GF-D8 (cell line): ENCODE data around the gene AJM1.
"Not testable (repeated sequence)": the region's sequence is repeated elsewhere in the genome, so short reads cannot be mapped to it uniquely, and the experiment has no call there.

Experiments used
- DNase-seq: peaks from one replicate; lab custom pipeline; 2025; lab: John Stamatoyannopoulos, UW

AJM1 gene

DNA sequence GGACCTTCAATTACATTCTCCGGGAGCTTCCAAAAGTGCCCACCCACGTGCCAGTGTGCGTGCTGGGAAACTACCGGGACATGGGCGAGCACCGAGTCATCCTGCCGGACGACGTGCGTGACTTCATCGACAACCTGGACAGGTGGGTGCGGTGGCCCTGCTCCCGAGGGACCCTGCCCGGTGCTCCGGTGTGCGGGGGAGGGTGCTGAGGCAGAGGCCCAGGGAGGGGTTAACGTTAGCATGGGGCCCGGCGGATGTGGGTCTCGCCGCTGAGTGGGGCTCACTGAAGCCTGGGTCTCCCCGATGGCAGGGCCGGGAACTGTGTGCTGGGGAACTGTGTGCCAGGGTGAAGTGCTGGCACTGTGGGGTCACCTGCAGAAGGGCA is 10.6 kb upstream of the AJM1 start:
- DNase-seq = no peak

DNA sequence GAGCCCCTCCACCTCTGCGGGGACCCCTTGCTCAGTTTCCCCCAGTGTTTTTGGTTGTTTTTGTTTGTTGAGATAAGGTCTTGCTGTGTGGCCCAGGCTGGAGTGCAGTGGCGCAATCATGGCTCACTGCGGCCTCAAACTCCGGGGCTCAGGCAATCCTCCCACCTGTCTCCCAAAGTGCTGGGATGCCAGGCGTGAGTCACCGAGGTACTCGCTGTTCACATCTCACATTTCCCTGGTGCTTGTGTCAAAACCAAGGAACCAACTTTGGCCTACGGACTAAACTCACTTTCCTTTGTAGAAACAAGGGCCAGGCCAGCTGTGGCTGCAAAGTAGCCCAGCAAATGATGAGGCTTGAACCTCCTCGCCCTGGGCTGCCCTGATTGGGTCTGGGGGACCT is 9.7 kb upstream of the AJM1 start:
- no peak for DNase-seq

DNA sequence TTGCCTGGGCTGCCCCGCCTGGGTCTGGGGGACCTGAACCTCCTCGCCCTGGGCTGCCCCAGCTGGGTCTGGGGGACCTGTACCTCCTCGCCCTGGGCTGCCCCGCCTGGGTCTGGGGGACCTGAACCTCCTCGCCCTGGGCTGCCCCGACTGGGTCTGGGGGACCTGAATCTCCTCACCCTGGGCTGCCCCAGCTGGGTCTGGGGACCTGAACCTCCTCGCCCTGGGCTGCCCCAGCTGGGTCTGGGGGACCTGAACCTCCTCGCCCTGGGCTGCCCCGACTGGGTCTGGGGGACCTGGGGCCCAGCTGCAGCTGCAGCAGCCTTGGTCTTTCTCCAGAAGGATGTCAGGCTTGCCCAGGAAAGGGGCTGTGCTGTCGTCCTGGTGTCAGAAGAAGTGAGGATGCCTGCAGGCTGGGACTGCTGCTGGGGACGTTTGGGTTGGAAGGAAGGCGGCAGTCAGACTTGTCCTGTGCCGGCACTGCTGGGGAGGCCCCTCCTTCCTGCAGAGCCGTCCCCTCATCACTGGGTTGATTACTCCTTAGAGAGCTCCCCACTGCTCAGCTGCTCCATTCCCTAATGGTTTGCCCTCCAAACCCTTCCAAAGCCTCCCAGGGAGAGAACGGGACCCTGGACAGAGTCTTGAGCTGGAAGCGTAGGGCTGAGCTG is 8.8 kb upstream of the AJM1 start:
- DNase-seq = not testable (repeated sequence)

DNA sequence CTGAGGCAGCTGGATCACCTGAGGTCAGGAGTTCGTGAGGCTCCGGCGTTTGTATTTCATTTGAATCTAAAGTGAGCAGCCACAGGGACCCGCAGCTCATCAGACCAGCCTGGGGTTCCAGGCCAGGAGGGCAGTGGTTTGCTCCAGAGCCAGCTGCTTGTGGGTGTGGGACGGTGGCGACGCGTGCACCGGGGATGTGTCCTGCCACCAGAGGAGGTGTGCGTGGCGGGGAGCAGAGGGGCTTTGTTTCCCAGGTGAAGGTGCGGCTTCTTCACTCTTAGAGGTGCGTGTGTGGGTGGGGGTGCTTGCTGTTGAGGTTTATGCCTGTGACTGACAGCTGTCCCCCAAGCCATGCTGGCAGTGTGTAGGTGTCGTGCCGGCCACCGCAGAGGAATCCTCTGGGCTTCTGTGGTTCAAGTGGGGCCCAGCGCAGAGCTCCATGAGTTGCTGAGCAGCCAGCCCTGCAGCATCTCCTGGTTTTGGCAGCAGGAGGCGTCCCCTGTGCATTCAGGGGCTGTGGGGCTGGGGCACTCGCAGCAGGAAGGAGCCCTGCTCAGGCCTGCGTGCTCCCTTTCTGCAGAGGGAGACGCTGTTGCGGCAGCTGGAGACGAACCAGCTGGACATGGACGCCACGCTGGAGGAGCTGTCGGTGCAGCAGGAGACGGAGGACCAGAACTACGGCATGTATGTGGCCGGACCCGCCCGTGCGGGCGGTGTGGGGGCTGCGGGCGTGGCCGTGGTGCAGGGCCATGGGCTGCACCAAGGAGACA is 6.9 kb upstream of the AJM1 start:
- no peak for DNase-seq

DNA sequence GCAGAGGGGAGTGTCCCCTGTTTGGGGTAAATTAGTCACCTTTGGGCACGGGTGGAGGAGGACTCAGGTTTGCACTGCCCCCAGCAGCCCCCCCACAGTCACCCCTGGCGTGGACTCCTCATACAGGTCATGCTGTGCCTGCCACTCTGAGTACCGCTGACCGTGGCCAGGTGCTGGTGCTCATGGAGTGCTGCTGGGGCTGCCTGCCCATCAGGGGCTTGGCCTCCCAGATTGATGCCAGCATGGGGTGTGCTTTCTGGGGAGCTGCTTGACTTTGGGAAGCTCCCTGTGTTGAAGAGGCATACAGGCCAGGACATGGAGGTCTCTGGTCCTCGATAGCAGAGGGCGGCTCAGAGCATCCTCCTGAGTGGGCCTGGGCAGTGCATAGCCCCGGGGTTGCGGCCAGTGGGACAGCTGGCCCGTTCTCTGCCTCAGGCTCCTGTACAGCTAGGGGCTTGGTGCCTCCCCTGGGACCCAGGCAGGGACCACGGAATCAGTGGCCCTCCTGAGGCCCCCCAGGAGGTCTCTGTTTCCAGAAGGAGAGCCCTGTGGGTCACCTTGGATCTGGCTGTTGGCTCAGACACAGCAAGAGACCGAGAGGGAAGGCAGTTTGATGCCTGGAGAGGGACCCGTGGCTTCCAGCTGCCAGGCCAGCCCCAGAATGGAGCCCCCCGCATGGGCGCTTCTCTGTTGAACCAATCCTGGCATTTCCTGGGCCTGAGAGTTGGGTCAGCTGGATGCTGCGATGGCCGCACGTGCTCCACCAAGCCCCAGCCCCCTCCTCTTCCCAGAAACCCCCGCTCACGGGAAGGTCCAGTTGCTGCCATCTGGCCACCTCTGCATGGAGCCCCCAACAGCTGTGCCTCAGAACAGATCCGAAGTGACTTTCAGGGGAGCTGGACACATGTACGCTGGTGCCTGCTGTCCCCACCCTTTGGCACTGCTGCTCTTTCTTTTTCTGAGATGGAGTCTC is 6.1 kb upstream of the AJM1 start:
- no peak for DNase-seq

DNA sequence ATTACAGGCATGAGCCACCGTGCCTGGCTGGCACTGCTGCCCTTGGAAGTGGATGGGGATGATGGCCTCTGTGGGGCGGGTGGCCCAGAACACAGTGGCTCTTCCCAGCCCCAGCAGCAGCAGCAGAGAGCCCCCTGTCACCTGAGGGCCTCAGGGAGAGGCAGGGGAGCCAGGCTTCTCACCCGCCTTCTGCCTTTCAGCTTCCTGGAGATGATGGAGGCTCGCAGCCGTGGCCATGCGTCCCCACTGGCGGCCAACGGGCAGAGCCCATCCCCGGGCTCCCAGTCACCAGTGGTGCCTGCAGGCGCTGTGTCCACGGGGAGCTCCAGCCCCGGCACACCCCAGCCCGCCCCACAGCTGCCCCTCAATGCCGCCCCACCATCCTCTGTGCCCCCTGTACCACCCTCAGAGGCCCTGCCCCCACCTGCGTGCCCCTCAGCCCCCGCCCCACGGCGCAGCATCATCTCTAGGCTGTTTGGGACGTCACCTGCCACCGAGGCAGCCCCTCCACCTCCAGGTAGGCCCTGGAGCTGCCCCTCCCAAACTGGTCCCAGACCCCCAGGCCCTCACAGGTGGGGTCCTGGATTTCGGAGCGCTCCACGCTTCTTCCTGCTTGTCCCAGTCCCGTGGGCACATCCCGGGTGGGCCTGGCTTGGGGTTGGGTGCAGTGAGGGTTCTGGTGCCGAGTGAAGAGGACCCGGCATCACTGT is 5.0 kb upstream of the AJM1 start:
- DNase-seq = no peak

DNA sequence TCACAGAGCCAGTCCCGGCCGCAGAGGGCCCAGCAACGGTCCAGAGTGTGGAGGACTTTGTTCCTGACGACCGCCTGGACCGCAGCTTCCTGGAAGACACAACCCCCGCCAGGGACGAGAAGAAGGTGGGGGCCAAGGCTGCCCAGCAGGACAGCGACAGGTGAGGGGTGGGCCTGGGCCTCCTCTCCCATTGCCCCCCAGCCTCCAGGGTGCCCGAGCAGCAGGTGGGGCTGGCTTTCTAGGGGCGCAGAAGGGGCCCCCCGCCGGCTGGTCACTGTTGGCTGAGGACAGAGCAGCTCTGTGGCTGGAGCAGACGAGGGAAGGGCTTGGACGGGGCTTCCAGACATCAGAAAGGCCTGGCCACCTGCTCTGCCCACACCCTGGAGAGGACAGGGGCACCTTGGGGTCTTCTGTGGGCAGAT is 4.4 kb upstream of the AJM1 start:
- not testable (repeated sequence) for DNase-seq

DNA sequence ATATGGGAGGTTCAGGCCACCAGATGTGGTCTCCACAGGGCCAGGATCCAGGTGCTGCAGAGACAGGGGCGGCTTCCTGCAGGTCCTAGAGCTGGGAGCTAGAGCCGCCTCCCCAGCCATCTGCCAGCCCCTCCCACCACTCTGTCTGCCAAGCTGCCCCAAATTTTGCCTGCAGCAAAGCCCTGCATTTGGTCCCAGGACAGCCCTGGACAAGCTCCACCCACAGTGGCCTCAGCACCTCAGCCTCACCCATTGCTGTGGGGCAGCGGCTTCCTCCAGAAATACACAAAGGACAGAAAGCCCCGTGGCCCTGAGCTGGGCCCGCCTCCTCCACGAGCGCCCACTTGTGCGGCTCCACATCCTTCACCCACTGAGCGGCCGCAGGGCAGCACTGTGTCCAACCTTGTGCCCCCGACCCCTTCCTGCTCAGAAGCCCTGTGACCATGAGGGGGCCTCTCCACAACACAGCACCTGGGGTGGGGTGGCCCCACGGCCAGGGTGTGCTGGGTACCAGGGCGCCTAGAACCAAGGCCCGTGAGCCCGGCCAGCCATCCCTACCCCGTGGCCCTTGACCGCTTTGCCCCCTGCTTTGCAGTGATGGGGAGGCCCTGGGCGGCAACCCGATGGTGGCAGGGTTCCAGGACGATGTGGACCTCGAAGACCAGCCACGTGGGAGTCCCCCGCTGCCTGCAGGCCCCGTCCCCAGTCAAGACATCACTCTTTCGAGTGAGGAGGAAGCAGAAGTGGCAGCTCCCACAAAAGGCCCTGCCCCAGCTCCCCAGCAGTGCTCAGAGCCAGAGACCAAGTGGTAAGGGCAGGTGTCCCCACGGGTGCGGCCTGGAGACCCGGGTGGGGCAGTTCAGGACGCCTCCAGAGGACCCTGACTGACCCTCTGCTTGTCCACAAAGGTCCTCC is 3.7 kb upstream of the AJM1 start:
- no peak for DNase-seq

DNA sequence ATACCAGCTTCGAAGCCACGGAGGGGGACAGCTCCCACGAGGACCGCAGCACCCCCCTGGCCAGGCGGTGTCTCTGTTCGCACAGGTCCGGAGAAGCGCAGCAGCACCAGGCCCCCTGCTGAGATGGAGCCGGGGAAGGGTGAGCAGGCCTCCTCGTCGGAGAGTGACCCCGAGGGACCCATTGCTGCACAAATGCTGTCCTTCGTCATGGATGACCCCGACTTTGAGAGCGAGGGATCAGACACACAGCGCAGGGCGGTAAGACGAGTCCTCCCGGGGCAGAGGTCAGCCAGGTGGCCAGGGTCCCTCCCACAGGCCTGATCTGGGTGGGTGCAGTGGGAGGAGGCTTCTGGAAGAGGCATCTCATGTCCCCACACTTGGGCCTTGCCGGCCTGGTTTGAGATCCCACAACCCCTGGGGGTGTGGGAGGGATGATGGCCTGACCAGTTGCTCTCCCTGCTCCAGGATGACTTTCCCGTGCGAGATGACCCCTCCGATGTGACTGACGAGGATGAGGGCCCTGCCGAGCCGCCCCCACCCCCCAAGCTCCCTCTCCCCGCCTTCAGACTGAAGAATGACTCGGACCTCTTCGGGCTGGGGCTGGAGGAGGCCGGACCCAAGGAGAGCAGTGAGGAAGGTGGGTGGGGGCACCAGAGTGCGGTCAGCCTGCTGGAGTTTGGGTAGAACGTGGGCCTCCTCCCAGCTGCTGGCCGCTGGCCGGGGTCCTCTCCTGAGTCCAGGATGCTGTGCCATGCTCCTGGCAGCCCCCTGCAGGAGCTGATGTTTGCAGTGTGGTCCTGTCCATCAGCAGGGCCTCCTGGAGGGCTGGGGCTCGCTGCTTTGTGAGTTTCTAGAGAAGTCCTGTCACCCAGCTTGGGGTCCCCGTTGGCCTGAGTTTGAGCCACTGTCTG is 2.8 kb upstream of the AJM1 start:
- DNase-seq = no peak

DNA sequence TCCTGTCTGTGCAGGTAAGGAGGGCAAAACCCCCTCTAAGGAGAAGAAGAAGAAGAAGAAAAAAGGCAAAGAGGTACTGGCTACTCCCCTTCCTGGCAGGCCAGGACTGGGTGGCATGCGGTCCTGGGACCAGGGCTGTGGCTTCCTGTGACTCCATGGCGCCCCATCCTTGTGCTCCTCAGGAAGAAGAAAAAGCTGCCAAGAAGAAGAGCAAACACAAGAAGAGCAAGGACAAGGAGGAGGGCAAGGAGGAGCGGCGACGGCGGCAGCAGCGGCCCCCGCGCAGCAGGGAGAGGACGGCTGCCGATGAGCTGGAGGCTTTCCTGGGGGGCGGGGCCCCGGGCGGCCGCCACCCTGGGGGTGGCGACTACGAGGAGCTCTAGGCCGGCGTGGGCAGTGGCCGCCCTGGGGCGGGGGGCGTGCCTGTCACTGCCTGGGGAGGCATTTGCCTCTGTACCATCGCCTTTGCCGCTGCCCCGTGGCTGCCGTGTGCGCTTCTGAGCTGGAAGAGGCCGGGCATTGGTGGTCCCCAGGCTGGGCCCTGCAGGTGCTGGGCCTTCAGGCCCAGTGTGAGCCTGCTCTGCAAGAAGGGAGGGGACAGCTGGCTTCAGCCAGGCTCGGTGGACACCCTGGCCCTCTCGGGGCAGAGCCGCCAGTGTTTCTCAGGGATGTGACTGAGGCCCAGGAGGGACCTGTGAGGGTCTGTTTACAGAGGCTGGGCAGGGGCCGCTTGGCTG is 2.0 kb upstream of the AJM1 start:
- DNase-seq = no peak

DNA sequence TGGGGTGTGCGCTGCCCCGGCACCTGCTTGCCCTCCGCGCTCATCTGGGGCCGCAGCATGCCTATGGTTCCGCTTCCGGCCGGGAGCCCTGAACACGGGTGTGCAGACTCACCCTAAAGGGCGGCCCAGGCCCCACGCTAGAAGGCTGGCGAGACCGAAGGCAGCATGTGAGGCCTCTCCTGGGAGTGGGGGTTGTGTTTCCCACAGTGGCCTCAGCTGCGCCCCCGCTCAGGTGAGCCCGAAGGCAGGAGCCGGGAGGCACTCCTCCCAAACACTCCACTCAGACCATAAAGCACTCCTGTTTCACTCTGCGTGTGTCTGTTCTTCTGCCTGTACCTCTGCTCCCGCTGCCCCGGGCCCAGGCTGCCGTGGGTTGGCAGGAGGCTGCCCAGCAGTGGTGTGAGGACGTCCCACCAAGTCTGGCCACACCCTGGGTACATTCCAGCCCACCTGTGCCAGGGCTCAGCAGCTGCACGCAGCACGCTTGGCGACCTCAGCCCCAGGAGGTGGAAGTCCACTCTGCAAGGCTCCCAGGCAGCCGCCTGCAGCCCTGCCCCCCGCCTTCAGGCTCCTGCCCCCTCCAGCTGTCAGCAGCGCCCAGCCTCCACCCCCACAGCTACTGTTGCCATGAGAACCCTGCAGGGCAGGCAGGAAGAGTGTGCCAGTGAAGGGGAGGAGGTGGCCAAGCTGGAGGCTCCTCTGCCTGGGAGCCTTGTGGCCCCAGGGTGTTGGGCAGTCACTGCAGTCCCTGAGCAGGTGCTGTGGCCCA is 1.2 kb upstream of the AJM1 start:
- DNase-seq = no peak

DNA sequence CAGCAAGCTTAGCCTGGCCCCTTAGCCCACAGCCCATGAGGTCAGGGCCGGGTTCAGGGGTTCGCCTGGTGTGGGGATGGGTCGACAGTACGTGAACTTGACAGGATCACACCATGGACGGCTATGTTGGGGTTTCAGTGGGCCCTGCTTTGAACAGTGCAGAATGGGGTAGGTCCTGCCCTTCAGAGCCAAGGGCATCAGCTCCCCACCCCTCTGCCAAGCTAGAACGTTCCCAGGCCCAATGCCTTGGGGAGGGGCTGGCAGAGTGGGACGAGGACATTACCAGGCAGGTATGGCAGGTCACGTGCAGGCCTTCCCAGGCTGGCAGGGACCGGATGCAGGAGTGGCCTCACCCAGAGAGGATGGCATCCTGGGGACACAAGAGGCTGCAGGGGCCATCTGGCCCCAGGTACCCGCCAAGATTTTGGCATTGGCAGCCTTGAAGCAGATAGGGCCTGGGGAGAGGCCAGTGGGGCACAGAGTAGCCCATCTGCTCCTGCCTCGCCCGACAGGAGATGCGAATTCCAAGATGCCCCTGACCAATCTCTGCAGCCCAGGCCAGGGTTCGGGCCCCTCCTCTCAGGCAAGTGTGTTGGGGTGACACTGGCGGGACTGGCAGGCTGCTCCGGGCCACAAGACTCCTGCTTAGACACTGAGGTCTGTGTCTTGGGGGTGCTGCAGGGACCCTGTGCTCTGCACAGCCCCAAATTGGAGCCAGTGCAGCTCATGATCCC is 465 bp upstream of the AJM1 start:
- DNase-seq = not testable (repeated sequence)

DNA sequence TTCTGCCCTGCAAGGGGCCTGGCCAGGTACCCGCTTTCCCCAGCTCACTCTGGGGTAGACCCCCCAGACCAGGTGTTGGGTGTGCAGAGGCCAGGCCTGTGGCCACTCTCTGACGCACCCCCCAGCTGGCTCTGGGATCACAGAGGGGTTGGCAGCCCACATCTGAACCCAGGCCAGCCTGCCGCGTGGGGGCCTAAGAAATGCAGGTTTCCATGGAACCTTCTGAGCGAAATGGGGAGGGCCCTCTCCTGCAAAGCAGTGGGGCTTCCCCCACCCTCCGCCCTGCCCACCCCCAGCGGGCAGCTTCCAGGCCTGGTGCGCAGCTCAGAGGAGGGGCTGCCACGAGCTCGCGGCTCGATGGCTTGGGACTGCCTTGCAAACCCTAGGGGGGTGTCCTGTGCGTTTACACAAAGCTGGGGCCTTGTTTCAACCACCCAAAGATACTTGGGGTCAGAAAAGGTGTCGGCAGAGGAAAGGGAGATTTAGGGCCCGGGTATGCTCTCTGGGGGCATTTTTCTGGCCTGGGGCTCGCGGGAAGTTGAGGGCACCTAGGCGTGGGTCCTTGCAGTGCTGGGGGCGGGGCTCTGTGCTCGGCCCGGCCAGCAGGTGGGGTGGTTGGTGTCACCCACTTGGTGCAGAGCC is 1.0 kb downstream of the AJM1 start:
- DNase-seq = not testable (repeated sequence)

DNA sequence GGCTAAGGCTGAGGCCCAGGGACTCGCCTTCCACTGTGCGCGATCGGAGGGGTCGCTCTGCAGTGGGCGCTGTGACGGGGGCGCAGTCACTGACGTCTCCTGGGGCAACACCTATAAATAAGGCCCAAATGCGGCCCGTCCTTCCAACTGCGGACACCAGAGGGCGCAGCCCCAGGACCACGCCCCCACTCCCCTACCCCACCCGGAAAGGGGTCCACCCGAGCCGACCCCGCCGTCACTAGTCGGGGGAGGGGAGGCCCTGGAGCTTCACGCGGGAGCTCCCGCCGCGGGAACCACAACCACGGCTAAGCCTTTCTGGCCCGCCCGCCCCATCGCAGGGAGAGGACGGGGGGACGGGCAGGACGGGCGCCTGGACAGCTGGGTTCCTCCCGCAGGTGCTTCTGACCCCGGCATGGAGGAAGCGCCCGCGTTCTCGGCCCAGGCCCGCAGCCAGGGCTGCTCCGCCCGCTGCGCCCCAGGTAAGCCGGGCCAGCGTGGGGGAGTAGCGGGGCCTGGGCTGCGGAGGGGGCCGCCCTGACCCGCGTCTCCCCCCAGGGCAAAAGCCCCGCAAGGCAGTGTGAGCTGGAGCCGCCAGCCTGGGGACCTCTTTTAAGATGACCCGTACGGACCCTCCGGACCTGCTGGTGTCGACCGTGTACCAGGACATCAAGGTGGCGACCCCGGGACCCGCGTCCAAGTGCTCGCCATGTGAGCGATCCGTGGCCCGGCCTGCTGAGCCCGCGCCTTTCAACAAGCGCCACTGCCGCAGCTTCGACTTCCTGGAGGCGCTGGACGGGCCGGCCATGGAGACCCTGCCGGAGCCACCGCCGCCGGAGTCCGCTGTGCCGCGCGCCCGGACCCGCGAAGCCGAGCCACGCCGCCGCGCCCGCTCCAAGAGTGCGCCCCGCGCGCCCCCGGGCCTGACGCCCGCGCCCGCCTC is 1.8 kb downstream of the AJM1 start:
- not testable (repeated sequence) for DNase-seq

DNA sequence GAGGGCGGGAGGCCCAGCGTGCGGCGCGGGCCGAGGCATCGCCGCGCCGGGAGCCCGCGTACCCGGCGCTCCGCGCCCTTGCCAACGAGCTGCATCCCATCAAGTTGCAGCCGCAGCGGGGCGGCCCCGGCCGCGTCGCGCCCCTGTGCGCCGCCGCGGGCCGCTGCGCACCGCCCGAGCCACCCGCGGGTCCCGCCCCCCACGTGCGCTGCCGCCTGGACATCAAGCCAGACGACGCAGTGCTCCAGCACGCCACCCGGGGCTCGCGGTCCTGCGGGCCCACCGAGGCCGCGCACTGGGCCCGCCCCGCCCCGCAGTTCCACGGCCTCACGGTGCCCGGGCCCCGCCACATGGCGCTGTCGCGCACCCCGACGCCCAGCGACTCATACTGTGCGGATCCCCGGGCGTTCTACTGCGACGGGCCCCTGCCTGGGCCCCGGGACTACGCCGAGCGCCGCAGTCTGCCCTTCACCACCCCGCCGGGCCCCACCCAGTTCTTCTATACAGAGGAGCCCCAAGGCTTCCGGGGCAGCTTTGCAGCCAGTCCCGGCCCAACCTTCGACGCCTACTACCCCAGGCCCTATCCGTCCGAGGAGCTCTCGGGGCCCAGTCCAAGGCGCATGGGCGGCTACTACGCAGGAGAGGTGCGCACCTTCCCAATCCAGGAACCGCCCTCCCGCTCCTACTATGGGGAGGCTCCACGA is 2.6 kb downstream of the AJM1 start:
- DNase-seq = no peak
